Progenitor cell of endocrine pancreas (in vitro differentiated cells): ENCODE measurements around the gene SAP30BP. TPM values are rescaled to one million over a fixed set of nuclear protein-coding genes. Genes with fewer than 3 reads are reported as not detected.
A peak's percentile ranks its signal among the peaks of the same experiment; 100 is the strongest.

Experiments
- DNase-seq: peaks from one replicate; pipeline ENCODE4 v3.0.0; 2021; ENCODE audit warnings: low spot score; ENCODE audit not compliant: unreplicated experiment
- H3K27ac Mint-ChIP-seq: 2 replicates; pipeline ENCODE4 v1.8.0; 2021; ENCODE audit warnings: mild to moderate bottlenecking, moderate library complexity, mixed read lengths
- H3K27me3 Mint-ChIP-seq: 2 replicates; pipeline ENCODE4 v1.8.0; 2021; ENCODE audit warnings: mixed read lengths
- H3K36me3 Mint-ChIP-seq: 2 replicates; pipeline ENCODE4 v1.8.0; 2022; ENCODE audit warnings: mixed read lengths; ENCODE audit not compliant: insufficient read depth
- H3K4me1 Mint-ChIP-seq: 2 replicates; pipeline ENCODE4 v1.8.0; 2021; ENCODE audit warnings: low read depth, mixed read lengths
- H3K4me3 Mint-ChIP-seq: 2 replicates; pipeline ENCODE4 v1.8.0; 2021; ENCODE audit warnings: low read depth, mild to moderate bottlenecking, moderate library complexity, mixed read lengths
- H3K9me3 Mint-ChIP-seq: 2 replicates; pipeline ENCODE4 v1.8.0; 2021; ENCODE audit warnings: low read depth, mixed read lengths
- total RNA-seq: library from RNA; stranded (reverse); gene quantifications from 2 replicates; pipeline ENCODE4 v1.2.1, GENCODE V29; 2021
- TF ChIP-seq, protein P1 (sequence below): fragments of 200-600 bp; sonication (generic); IDR thresholded peaks from one replicate; pipeline ENCODE4 v1.5.0; 2021; ENCODE audit warnings: antibody characterized with exemption, mild to moderate bottlenecking; ENCODE audit not compliant: unreplicated experiment

SAP30BP gene
- total RNA-seq, 1 donor from 2014 or later: 102 TPM

DNA sequence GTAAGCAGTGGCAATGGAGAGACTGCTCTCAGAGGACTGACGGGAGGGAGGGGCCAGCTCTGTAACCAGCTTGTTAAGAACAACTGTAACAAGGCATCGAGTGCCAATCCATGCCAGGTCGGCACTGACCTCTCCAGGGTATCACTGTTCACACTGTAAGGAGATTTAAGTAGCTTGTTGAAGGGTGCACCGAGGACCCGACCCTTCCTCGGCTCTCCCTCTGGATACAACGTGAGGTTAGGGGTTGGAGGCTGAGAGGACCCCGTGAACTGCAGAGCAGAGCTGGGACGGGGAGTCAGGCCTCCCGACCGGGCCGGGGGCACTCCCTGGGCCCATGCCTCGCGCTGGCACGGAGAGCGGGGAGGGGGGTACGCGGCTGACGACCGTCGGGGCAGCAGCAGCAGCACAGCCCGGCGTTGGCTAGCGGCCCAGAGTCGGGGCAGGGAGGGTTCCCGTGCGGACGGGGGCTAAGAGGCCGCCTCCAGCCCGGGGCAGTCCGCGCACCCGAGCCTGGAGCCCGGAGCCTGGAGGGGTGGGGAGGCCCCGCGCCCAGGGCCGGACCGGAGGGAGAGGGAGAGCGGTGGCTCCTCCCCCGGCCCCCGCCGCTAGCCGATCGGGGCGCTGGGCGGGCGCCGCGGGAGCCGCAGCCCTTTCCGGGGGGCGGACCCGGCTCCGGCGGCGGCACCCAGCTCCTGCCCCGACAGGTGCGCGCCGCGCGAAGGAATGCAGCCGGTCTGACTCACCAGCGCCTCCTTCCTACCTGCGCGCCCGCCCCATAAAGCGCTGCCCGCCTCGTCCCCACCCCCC lies 53.7 kb downstream of the SAP30BP start, which contains the start of gene ITGB4:
Gene ITGB4, plus strand, starts transcription at position 804 of the 807 bp plus-strand sequence. CDS start 3,245 bp downstream, outside the sequence.
- no peaks in the 10 kb centered on the region for H3K4me1 Mint-ChIP-seq
- H3K4me3 Mint-ChIP-seq: peak within 1 kb of the TSS; percentile 74
- H3K27me3 Mint-ChIP-seq: peaks cover 23% of the 10 kb centered on the region
- no peaks in the 10 kb centered on the region for H3K9me3 Mint-ChIP-seq
- no peaks in the 10 kb centered on the region for H3K36me3 Mint-ChIP-seq
- TF ChIP-seq, protein P1, sequence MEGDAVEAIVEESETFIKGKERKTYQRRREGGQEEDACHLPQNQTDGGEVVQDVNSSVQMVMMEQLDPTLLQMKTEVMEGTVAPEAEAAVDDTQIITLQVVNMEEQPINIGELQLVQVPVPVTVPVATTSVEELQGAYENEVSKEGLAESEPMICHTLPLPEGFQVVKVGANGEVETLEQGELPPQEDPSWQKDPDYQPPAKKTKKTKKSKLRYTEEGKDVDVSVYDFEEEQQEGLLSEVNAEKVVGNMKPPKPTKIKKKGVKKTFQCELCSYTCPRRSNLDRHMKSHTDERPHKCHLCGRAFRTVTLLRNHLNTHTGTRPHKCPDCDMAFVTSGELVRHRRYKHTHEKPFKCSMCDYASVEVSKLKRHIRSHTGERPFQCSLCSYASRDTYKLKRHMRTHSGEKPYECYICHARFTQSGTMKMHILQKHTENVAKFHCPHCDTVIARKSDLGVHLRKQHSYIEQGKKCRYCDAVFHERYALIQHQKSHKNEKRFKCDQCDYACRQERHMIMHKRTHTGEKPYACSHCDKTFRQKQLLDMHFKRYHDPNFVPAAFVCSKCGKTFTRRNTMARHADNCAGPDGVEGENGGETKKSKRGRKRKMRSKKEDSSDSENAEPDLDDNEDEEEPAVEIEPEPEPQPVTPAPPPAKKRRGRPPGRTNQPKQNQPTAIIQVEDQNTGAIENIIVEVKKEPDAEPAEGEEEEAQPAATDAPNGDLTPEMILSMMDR: peak; percentile 35
- peak within 1 kb of the TSS; percentile 56 for H3K27ac Mint-ChIP-seq
- peak; percentile 76 for DNase-seq

DNA sequence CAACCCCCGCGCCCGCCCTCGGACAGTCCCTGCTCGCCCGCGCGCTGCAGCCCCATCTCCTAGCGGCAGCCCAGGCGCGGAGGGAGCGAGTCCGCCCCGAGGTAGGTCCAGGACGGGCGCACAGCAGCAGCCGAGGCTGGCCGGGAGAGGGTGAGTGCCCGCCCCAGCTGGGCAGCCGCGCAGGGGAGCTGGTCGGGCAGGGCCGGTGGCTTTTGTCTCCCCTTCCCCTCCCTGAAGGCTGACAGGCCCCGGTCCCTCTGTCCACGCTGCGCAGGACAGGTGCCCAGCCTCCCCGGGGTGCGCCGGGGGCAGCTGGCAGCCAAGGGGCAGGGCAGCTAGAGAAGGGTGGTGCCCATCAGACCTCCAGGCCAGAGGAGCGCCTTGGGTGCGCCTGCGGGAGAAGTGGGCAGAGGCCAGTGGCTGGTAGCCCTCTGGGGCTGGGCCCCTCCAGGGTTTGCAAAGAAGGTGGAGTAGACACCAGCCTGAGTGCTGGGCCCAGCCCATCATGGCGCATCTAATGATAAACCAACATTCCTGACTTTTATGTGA lies 54.4 kb downstream of the SAP30BP start:
- DNase-seq: no peak
- Mint-ChIP-seq H3K9me3 (no peaks in the 10 kb centered on the region), H3K36me3 (no peaks in the 10 kb centered on the region), H3K4me3 (peak overlapping the region; percentile 47), H3K27ac (no peak overlapping the region), H3K27me3 (peaks cover 23% of the 10 kb centered on the region), H3K4me1 (no peaks in the 10 kb centered on the region)
- TF ChIP-seq, protein P1: no peak

DNA sequence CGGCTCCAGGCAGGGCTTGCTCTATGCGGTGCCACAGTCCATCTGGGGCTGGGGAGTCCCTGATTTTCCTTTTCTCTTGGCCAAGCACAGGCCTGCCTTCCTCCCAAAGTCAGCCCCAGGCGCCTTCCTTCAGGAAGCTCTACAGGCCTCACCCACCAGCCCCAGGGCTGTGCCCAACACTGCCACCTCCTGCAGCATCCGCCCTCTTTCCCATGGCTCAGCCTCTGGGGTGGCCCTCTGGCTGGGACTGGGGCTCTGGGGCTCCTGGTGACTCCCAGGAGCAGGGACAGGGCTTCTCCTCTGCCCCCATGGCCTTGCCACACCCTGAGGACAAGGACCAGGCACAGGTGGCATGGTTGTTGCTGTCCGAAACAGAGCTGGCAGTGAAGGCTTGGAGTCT lies 54.9 kb downstream of the SAP30BP start:
- H3K4me3 Mint-ChIP-seq: peak overlapping the region; percentile 47
- DNase-seq: no peak

DNA sequence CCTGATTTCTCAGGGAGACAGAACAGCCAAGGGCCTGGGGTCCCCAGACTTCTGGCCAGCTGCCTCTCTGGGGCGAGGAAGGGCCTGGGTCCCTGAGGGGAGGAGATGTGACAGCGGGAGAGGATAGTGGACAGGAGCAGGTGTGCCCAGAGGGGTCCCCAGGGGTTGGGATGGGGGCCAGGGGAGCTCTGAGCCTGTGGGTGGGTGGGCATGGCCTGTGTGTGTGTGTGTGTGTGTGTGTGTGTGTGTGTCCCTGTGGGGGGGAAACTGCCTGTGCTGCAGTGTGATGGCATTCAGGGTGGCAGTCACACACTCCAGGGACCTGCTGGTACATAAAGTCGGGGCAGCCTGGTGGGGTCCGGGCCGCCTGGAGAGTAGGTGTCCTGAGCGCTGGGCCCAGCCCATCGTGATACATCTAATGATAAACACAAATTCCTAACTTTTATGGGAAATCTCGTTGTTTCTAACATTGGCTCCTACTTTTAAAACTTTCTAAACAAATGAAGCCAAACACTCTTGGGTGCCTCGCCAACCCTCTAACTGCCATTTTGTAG lies 55.5 kb downstream of the SAP30BP start:
- TF ChIP-seq, protein P1: no peak
- Mint-ChIP-seq H3K4me3 (no peak overlapping the region), H3K9me3 (no peaks in the 10 kb centered on the region), H3K4me1 (no peaks in the 10 kb centered on the region), H3K27me3 (peaks cover 18% of the 10 kb centered on the region), H3K27ac (no peak overlapping the region), H3K36me3 (no peaks in the 10 kb centered on the region)
- no peak for DNase-seq

More for the DNA sequence above, 54.9 kb downstream of the SAP30BP start:
- Mint-ChIP-seq H3K27ac (no peak overlapping the region), H3K36me3 (no peaks in the 10 kb centered on the region), H3K4me1 (no peaks in the 10 kb centered on the region), H3K27me3 (peaks cover 20% of the 10 kb centered on the region), H3K9me3 (no peaks in the 10 kb centered on the region)
- TF ChIP-seq, protein P1: no peak

DNA sequence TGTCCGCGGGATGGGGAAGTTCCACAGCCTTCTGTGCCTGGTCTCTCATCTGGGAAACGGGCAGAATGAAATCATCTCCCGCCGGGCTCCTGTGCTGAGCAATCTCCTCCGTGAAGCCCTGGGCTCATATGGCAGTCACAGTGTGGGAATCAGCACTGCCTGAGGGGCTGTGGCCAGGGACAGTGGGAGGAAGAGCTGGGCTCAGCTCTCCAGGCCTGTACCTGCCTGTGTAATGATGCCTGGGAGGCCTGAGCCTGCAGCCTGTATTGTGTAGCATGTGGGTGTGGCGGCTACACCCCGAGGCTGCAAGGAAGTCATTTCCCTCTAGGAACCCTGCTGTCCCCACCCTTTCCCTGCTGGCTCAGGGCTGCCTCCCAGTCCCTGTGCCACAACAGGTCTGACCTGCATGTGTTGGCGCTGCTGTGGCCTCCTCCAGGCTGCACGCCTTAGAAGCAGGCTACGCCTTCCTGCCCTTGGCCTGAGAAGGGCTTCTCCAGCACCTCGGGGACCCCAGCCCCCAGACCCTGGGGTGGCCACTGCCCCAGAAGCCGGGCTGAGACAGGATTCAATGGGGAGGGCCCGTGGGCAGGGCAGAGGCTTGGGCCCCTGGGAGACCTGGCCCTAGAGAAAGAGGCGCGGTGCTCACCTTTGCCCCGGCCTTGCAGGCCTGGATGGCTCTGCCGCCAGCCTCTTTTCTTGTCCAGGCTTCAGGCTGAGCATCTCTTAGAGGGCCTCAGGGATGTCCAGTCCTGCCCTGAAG lies 56.2 kb downstream of the SAP30BP start:
- Mint-ChIP-seq H3K4me3 (no peak overlapping the region), H3K27me3 (peaks cover 18% of the 10 kb centered on the region), H3K36me3 (no peaks in the 10 kb centered on the region), H3K9me3 (no peaks in the 10 kb centered on the region), H3K27ac (no peak overlapping the region), H3K4me1 (no peaks in the 10 kb centered on the region)
- TF ChIP-seq, protein P1: no peak
- DNase-seq: no peak
